ENCODE data around the gene ATP8A1. TPM values are rescaled to one million over a fixed set of nuclear protein-coding genes. Genes with fewer than 3 reads are reported as not detected.
"Not testable (repeated sequence)": the region's sequence is repeated elsewhere in the genome, so short reads cannot be mapped to it uniquely, and the experiment has no call there.

Gene ATP8A1
- total RNA-seq, 1 donor from 2014 or later, result 22.6 TPM

DNA sequence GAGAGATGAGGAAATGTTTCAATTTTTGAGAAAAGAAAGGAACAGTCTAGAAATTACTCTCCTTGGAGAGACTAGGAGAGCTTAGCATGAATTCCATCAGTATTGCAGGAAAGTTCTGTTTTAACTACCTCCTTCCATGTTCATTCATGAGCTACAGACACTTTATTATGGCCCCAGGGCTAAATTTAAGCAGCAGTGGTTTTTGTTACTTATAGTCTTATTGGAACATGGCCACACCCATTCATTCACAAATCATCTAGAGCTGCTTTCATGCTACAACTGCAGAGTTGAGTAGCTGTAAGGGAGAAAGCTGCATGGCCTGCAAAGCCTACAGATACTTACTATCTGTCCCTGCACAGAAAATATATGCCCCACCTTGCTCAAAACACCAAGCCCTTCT is 178.0 kb downstream of the ATP8A1 start:
- intact Hi-C loops (cut with micrococcal nuclease), result no loop called here

DNA sequence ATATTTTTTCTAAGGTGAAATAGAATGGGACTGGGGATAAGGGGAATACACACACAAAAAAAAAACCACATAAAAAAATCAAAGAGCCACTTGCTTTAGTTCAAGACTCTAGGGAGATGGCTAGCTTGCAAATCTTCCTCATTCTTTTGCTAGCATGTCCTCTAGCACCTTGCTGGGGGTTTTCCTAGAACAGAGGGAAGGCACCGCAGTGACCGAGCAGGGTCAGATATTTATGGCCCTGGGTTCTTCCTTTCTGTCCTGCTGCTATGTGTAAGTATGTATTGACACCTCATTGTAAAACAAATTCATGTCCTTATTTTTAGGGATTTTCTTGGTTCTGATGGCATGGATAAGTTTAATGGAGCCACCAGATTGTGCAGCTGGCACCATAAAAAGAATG is 178.4 kb downstream of the ATP8A1 start:
- intact Hi-C loops (cut with micrococcal nuclease), result no loop called here

DNA sequence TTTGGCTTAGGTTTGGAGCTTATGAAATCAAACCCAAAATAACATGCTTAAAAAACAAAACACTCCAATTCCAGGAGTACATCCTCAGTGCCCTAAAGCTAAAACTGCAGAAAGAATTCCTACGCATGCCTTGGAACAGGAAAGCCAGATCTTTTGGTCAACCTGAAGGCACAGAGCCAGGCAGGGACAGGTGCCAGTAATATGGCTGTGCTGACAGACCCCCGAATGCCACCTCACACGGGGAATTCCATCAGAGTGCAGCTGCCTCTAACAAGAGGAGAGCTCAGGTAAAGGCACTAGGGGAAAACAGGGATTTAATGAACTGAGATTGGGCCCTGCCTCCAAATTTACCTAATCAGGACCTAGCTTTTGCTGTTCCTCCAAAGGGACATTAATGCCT is 182.5 kb downstream of the ATP8A1 start:
- intact Hi-C loops (cut with micrococcal nuclease), result no loop called here

DNA sequence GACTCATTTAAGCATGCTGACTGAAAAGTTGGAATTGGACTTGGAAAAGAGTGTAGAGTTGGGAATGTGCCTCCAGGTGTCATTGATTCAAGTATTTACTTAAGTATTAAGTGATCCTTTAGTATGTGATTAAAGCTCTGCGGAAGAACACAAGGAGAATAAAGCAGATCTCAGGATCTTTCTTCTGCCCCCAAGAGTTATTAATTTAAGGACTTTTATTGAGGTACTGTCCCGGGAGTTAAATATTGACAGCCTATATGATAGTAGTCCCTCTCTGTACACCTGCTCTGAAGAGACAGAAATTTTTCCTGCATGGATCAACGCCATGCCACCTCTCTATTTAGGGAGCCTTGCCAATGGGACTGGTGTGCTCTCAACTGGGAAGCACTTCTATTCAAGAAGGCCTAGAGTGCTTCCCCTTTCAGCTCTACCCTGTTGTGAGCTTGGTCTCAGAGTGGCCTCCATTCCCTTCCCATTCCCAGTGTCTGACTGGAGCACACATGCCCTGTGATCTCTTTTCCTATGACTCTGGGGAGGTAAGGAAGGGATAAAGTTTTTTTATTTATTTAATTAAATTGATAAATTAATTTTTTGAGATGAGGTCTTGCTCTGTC is 183.7 kb downstream of the ATP8A1 start:
- intact Hi-C loops (cut with micrococcal nuclease), result no loop called here

DNA sequence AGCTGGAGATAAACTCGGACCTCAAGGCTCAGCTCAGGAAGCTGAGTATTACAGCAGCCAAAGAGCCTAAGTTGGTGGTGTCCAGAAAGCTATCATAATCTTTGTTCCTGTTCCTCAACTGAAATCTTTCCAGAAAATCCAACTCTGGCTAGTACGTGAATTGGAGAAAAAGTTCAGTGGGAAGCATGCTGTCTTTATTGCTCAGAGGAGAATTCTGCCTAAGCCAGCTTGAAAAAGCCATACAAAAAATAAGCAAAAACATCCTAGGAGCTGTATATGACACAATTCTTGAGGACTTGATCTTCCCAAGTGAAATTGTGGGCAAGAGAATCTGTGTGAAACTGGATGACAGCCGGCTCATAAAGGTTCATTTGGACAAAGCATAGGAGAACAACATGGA is 185.0 kb downstream of the ATP8A1 start:
- intact Hi-C loops (cut with micrococcal nuclease), result no loop called here

DNA sequence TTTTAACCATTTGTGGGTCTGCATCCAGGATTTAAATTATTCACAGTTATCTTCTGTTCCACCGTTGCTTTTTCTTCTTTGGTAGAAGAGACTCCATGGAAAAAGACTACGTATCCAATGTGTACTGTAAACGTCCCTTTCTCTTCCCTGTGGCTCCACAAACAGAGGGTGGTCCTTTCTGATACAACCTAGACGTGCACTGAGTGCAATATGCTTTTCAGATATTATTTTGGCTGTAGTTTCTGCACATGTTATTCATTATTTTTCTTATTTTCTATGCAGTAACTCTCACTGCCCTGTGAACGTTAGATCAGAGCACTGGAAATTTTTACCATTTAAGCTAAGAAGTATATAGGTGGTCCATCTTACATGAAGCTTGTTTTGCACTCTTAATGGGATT is 186.9 kb downstream of the ATP8A1 start:
- intact Hi-C loops (cut with micrococcal nuclease), result no loop called here

DNA sequence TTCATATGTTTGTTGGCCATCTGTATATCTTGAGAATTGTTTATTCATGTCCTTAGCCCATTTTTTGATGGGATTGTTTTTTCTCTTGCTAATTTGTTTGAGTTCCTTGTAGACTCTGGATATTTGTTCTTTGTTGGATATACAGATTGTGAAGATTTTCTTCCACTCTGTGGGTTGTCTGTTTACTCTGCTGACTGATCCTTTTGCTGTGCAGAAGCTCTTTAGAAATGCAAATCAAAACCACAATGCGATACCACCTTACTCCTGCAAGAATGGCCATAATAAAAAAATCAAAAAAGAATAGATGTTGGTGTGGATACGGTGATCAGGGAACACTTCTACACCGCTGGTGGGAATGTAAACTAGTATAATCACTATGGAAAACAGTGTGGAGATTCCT is 189.1 kb downstream of the ATP8A1 start:
- intact Hi-C loops (cut with micrococcal nuclease), result not testable (repeated sequence)

DNA sequence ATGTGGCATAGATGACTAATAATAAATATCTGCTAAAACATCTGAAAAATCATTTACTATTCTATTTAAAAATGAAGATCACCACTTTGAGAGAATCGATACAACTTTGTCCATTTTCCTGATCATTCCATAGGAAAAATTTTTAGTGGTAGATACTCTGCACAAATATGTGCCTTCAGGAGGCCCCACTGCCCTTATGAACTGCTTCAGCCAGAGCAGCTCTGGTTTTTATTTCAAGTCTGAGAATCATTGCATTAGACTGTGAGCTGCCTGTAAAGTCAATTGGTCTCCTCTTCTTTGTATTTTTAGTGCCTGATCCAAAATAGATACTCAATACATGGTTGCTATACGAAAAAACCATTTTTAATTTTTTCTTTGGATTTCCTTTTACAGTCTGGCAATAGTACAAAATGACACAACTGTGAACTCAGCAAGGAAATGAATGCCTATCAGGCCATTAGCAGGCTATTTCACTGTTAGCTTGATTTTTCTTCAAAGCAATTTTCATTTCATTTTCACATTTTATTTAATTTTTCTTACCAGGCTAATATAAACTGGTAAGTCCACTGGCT is 190.5 kb downstream of the ATP8A1 start:
- intact Hi-C loops (cut with micrococcal nuclease), result no loop called here

DNA sequence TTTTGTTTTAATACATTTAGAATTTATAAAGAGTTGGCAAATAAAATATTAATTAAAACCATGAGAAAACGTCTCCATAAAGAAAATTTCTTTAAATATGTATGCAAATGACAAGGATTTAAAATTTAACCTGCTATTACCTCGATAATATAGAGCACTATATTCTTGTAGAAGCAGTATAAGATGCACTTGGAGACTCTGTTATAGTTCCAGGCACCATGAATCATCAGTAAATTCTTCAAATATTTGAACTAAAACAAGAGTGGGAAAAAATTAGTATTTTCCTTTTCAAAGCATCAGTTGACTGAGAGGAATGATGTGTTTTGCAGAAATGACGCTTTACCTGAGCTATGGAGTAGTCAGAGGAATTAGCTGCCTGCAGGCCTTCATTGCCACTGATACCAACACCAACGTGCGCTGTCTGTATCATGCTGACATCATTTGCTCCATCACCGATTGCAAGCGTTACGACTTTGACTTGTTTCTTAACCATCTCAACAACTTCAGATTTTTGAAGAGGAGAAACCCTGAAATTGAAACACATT is 192.3 kb downstream of the ATP8A1 start:
- intact Hi-C loops (cut with micrococcal nuclease), result no loop called here

DNA sequence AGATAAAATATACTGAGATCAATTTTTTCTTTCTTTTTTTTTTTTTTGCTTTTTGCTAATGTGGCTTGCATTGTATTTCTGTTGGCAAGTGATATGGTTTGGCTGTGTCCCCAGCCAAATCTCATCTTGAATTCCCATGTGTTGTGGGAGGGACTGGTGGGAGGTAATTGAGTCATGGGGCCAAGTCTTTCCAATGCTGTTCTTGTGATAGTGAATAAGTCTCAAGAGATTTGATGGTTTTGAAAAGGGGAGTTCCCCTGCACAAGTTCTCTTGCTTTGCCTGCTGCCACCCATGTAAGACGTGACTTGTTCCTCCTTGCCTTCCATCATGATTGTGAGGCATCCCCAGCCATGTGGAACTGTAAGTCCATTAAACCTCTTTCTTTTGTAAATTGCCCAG is 195.7 kb downstream of the ATP8A1 start:
- intact Hi-C loops (cut with micrococcal nuclease), result not testable (repeated sequence)

DNA sequence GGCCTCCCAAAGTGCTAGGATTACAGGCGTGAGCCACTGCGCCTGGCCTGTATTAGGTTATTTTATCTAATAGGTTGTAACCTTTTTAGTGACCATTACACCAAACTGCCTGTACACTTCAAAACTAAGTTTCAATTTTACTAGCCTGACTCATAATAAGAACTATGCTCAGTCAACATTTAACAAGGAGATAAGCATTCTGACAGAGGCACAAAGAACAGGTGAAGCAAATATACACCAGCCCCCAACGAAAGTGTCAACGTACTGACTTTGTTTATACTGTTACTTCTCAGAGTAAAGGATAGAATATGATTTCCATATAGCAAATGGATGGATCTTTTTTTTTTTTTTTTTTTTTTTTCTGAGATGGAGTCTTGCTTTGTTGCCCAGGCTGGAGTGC is 196.9 kb downstream of the ATP8A1 start:
- intact Hi-C loops (cut with micrococcal nuclease), result no loop called here

DNA sequence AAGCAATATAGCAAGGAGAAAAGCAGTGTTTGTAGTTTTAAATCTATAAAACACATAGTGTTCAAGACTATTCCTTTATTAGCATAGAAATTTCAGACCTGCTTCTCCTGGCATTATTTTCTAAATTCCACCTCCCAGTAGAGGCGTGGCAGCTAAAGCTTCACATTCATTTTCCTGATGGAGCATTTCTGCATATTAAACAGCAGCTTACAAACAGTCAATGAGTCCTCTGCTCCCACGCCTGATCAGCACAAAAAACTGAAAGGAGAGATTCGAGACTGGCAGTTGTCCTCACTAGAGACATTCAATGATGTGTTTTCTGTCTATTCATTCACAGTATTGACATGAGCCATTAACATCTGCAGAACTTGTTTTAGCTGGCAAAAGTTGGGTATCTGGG is 198.2 kb downstream of the ATP8A1 start:
- intact Hi-C loops (cut with micrococcal nuclease), result no loop called here

DNA sequence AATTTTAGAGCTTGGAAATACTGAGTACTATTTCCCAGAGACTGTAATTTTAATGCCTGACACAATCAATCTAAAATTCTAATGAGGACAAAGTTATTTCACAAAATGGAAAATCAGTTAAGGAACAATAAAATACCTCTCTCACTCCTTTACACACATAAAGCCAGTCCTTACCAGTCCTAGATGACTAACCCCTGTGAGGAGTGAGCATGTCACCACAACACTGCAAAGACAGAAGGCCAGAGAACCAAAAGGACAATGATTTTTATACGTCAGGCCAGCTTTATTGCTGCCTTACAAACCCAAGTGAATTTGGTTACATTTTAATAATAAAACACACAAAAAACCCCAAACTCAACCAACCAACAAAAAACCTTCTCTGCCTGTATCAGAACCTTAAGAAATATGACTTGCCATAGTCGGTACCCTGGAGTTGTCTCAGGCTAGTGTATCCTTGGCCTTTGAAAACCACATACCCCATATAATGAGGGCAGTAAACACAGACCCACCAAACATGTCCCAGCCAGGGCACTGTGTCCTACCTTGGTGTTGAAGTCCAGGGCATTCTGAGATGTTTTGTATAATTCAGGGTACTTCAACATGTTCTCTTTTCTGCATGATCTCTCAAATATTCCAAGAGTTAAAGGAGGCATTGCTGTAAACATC is 202.0 kb downstream of the ATP8A1 start:
- intact Hi-C loops (cut with micrococcal nuclease), result no loop called here

DNA sequence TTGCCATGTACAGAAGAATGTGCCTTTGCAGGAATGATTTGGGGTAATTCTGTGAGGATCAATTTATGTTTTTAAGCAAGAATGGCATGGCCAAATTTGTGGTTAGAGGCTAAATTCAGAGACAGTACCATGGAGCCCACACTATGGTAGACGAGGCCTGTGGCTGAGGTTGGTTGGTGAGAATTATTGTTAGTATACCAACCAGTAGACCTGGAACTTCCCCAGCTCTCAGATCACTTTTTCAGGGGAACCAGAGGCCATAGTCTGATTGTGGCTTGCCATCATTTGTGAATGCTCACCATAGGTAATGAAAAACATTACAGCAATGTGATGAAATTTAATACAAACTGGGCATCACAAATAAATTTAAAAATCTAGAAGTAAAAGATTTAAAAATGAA is 203.3 kb downstream of the ATP8A1 start:
- intact Hi-C loops (cut with micrococcal nuclease), result no loop called here

DNA sequence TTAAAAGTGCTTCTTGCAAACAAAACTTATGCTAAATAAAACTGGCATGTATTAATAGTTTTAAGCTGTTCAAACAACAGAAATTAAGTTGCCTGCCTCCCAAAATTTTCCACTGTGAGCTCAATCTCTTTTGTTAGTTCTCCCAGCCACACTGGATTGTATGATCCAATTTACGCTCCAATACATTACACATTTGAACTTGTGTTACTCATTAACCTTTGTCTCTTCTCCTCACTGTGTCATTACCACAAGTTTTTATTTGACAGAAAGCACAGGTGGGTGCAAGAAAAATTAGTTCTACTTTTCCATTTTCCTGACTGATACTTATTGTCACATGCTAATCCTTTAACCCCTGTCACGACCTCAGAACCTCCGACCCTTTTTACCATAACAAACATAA is 204.1 kb downstream of the ATP8A1 start:
- intact Hi-C loops (cut with micrococcal nuclease), result no loop called here

DNA sequence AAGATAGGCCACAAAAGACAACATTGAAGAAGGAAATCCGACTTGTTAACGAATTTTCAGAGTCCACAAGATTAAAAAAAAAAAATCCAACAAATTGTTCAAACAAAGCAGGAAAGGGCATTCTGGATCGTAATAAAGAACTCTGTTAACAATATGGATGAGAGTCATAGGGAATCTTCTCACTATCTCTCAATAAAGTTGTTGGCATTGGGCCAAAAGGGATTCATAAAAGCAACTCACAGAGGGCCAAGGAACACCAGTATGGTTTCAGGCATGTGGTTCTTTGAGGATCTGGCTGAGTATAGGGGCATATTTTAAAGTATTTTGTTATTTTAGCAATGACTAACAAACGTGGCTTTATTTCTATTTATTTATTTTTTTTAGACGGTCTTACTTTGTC is 210.1 kb downstream of the ATP8A1 start:
- intact Hi-C loops (cut with micrococcal nuclease), result no loop called here

DNA sequence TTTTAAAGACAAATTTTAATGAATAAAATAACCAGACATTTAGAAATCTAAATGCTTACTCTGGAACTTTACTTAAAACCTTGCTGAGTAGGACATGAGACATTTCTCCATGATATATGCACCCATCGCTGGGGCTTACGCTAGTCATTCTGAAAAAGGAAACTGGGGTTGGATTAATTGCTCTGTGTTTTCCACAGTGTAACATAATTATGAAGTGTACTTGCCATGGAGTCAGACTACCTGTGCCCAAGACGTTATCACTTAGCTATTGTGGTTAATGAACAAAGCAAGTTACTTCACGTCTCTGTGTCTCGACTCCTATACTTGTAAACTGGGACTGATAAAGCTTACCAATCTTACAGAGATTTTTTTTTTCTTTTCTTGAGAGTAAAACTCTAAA is 211.9 kb downstream of the ATP8A1 start:
- intact Hi-C loops (cut with micrococcal nuclease), result no loop called here

DNA sequence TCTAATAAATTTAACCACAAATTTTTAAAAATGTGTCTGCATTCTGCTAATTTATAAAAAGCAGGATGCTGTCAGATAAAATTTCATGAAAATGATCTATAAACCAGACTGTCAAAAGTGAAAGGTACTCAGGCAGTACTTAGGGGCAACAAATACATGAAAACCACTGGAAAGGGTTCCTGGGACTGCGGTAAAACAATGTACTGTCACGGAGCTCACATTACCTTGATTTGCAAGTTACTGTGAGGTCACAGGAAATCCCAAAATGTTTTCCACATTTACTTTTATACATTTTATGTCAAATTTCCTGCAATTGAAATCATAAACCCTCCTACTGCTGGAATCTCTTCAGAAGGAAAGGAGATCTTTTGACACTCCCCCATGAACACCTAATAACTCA is 214.3 kb downstream of the ATP8A1 start:
- intact Hi-C loops (cut with micrococcal nuclease), result no loop called here

DNA sequence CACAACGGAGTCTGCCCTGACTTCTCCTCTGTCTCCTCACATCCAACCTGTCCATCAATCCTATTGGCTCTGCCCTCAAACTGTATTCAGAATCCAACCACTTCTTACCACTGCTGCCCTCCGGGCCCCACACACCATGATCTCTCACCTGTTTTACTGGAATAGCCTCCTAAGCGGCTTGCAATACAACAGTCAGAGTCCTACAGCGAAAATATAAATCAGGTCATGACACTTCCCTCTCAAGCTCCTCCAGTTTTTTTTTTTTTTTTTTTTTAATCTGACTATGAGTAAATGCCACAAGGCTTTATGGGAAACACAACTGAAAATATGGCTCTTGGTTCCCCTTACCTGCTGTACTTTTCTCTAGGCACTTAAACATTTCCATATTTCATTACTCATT is 216.8 kb downstream of the ATP8A1 start:
- intact Hi-C loops (cut with micrococcal nuclease), result no loop called here

DNA sequence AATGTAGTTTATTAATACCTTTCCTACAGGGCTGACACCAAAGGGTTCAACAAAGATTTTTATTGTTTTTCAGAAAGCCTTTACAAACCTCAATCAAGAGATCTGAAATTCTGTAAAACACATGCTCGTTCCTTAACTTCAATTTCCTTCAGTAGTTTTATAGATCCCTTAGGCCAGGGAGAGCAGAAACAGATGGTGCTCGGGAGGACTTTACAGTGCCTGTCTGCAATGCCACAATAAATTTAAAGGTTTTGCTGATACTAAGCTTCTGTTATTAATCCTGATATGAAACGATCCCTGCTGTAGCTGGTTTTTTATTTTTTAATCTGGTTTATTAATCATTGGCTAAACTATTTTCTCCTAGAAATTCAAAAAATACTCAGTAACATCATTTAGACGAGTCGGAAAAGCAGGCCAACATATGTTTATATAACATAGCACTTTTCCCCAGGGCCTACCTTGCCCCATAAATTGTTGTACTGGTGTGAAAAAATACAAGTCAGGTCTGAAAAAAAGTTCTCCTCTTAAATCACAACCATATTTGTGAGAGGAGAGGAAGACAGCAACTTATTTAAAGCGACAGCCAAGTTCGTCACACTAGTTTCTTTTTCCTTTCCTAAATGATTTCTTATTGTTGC is 219.9 kb downstream of the ATP8A1 start:
- intact Hi-C loops (cut with micrococcal nuclease), result no loop called here

DNA sequence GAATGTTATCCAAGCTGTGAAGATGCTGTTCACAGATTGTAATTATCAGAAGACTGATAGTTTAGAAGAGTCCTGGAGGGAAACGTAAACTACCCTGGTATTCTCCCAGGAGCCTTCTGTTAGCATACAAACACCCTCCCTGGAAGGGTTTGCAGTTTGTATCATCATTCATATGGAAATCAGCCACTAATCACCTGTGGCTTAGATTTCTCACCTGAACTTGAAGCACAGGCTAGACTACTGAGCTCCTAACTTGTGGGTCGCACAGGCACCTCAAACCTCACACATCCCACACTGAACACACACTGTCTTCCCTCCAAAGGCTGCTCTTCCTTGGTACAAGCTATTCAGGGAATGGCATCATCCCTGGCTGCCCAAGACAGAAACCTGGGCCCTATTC is 228.9 kb downstream of the ATP8A1 start:
- intact Hi-C loops (cut with micrococcal nuclease), result no loop called here
